HK-2 (cell line): ENCODE measurements around the gene ARL13A.
"Not testable (repeated sequence)": the region's sequence is repeated elsewhere in the genome, so short reads cannot be mapped to it uniquely, and the experiment has no call there.

Experiments used
- DNase-seq: peaks from one replicate; pipeline ENCODE4 v3.0.0-alpha.2; 2018; ENCODE audit not compliant: unreplicated experiment

The ARL13A gene

GRCh38 chrX:100969408-100969807 lies at the start of gene ARL13A:
TSS of gene ARL13A (plus strand) at chrX:100969708. CDS start at chrX:100973690, 3,982 bp downstream.
- DNase-seq = no peak

GRCh38 chrX:100924375-100924774 lies 45.1 kb upstream of the ARL13A start:
- DNase-seq = no peak

- no peak for DNase-seq
Observed at GRCh38 chrX:100926453-100926852, 43.1 kb upstream of the ARL13A start.

- peak; percentile 6 for DNase-seq
Observed at GRCh38 chrX:100928660-100929613, 40.6 kb upstream of the ARL13A start, which contains the start of gene XKRX. TSS of gene XKRX (minus strand) at chrX:100928917. CDS start at chrX:100928304, 613 bp downstream.

GRCh38 chrX:100931218-100931924 lies 38.1 kb upstream of the ARL13A start:
- no peak for DNase-seq

- no peak for DNase-seq
Observed at GRCh38 chrX:100931925-100932285, 37.6 kb upstream of the ARL13A start.

- no peak for DNase-seq
Observed at GRCh38 chrX:100935767-100936166, 33.7 kb upstream of the ARL13A start.

GRCh38 chrX:100939333-100939732 lies 30.2 kb upstream of the ARL13A start:
- no peak for DNase-seq

- no peak for DNase-seq
Observed at GRCh38 chrX:100944601-100945000, 24.9 kb upstream of the ARL13A start.

- DNase-seq = no peak
Observed at GRCh38 chrX:100946299-100946927, 23.1 kb upstream of the ARL13A start.

GRCh38 chrX:100948557-100948956 lies 21.0 kb upstream of the ARL13A start:
- no peak for DNase-seq

GRCh38 chrX:100962811-100963210 lies 6.7 kb upstream of the ARL13A start:
- no peak for DNase-seq

GRCh38 chrX:100964362-100964761 lies 5.1 kb upstream of the ARL13A start:
- no peak for DNase-seq

GRCh38 chrX:100969936-100970335 lies 428 bp downstream of the ARL13A start:
- DNase-seq = no peak

- no peak for DNase-seq
Observed at GRCh38 chrX:100973411-100973810, 3.9 kb downstream of the ARL13A start.

GRCh38 chrX:100975212-100975611 lies 5.7 kb downstream of the ARL13A start:
- DNase-seq = no peak

GRCh38 chrX:100976211-100976610 lies 6.7 kb downstream of the ARL13A start:
- DNase-seq = no peak

GRCh38 chrX:100979881-100980607 lies 10.5 kb downstream of the ARL13A start:
- peak; percentile 1 for DNase-seq

GRCh38 chrX:100980608-100981497 lies 11.3 kb downstream of the ARL13A start:
- peak; percentile 54 for DNase-seq

GRCh38 chrX:100981498-100981845 lies 12.0 kb downstream of the ARL13A start:
- DNase-seq = not testable (repeated sequence)

GRCh38 chrX:100984818-100985217 lies 15.3 kb downstream of the ARL13A start:
- no peak for DNase-seq
